PFSK-1 (cell line): Measurements from ENCODE around the gene TIAM2.

Experiments used
- FOXP2 ChIP-seq: optimal IDR thresholded peaks from 2 replicates; pipeline ENCODE3; 2011; ENCODE audit warnings: borderline replicate concordance, control low read depth, inconsistent platforms; ENCODE audit not compliant: insufficient read depth; ENCODE audit errors: extremely low read length, extremely low read depth
- POLR2AphosphoS5 ChIP-seq: IDR thresholded peaks from 2 replicates; pipeline ENCODE4 v1.6.1; 2012; ENCODE audit warnings: low read depth, mild to moderate bottlenecking, control low read depth, low read length, moderate library complexity
- SIN3A ChIP-seq: IDR thresholded peaks from 2 replicates; pipeline ENCODE4 v1.6.1; 2012; ENCODE audit warnings: mild to moderate bottlenecking, low read length, moderate library complexity, borderline replicate concordance; ENCODE audit not compliant: insufficient read depth
- TAF1 ChIP-seq: IDR thresholded peaks from 2 replicates; pipeline ENCODE4 v1.6.1; 2012; ENCODE audit warnings: low read length, control low read depth, borderline replicate concordance; ENCODE audit not compliant: insufficient read depth
- TF ChIP-seq, protein P1 (sequence below), 2 experiments: IDR thresholded peaks; 2 replicates each; pipeline versions ENCODE4 v1.6.1 to v1.8.0; 2011 to 2012; ENCODE audit warnings: low read depth in 2 of 2, low read length in 2 of 2, control low read depth in 1 of 2, inconsistent platforms in 1 of 2, mild to moderate bottlenecking in 1 of 2, moderate library complexity in 1 of 2; ENCODE audit not compliant: insufficient read depth in 1 of 2

The TIAM2 gene

DNA sequence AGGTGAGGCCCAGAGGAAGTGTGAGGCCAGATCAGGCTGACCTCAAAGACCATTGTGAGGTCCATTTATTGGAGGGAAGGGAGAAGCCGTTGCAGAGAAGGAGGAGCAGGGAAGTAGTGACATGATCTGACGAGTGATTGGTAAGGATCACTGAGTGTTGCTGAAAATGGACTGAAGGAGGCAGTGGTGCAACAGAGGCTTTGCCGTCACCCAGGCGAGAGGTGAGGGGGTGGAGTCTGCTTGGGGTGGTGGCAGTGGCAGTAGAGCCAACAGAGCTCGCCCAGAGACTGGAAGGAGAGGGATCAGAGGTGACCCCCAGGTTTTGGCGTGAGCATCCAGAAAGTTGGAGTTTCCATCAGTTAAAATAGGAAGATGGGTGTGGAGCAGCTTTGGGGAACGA lies 200.8 kb downstream of the TIAM2 start:
- no peak for TF ChIP-seq FOXP2
- no peak for TF ChIP-seq POLR2AphosphoS5
- TF ChIP-seq, protein P1, sequence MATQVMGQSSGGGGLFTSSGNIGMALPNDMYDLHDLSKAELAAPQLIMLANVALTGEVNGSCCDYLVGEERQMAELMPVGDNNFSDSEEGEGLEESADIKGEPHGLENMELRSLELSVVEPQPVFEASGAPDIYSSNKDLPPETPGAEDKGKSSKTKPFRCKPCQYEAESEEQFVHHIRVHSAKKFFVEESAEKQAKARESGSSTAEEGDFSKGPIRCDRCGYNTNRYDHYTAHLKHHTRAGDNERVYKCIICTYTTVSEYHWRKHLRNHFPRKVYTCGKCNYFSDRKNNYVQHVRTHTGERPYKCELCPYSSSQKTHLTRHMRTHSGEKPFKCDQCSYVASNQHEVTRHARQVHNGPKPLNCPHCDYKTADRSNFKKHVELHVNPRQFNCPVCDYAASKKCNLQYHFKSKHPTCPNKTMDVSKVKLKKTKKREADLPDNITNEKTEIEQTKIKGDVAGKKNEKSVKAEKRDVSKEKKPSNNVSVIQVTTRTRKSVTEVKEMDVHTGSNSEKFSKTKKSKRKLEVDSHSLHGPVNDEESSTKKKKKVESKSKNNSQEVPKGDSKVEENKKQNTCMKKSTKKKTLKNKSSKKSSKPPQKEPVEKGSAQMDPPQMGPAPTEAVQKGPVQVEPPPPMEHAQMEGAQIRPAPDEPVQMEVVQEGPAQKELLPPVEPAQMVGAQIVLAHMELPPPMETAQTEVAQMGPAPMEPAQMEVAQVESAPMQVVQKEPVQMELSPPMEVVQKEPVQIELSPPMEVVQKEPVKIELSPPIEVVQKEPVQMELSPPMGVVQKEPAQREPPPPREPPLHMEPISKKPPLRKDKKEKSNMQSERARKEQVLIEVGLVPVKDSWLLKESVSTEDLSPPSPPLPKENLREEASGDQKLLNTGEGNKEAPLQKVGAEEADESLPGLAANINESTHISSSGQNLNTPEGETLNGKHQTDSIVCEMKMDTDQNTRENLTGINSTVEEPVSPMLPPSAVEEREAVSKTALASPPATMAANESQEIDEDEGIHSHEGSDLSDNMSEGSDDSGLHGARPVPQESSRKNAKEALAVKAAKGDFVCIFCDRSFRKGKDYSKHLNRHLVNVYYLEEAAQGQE (IDR thresholded peaks at IDR 0.05; ENCODE audit: insufficient read depth in 1 of 2, low read depth in 2 of 2, low read length in 2 of 2) = no peak
- TF ChIP-seq TAF1 = no peak
- TF ChIP-seq SIN3A = no peak

DNA sequence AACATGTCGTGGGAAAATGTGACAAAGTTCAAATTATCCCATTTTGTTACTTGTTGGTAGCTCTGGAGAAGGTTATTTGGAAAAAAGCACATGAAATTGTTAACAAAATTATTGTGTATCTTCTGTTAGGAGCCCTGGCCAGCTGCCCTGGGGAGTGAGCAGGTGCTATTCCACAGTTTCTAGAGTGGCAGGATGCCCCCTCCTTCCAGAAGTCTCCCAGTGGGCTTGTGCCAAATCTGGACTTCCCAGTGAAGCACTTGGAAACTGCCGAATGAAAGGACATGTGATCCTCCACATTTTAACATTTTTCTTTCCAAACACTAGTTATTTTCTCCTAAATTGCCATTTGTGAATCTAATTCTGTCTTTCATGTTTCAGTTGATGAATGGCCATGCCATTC lies 201.8 kb downstream of the TIAM2 start:
- TF ChIP-seq FOXP2 = no peak
- TF ChIP-seq, protein P1 (IDR thresholded peaks at IDR 0.05; ENCODE audit: insufficient read depth in 1 of 2, low read depth in 2 of 2, low read length in 2 of 2) = no peak
- no peak for TF ChIP-seq POLR2AphosphoS5
- no peak for TF ChIP-seq SIN3A
- no peak for TF ChIP-seq TAF1

DNA sequence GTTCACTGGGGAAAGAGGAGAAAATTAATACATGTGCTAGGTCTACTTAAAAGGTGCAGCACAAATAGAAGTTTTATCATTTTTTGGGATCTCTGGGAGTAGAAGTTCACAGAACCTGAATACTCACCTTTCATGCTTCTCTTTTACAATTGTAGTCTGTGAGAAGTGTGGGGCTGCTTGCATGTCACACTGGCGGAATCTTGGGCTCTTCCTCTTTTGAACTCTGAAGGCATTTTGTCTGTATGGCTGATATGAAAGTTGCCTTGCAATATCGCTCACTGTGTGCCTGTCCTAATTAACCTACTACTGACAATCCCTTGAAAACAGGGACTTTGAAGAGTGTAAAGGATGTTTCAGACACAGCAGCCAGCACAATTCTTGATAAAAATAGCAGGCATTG lies 202.8 kb downstream of the TIAM2 start:
- TF ChIP-seq TAF1 (no peak), FOXP2 (no peak), POLR2AphosphoS5 (no peak), SIN3A (no peak)
- TF ChIP-seq, protein P1 (IDR thresholded peaks at IDR 0.05; ENCODE audit: insufficient read depth in 1 of 2, low read depth in 2 of 2, low read length in 2 of 2) = no peak

DNA sequence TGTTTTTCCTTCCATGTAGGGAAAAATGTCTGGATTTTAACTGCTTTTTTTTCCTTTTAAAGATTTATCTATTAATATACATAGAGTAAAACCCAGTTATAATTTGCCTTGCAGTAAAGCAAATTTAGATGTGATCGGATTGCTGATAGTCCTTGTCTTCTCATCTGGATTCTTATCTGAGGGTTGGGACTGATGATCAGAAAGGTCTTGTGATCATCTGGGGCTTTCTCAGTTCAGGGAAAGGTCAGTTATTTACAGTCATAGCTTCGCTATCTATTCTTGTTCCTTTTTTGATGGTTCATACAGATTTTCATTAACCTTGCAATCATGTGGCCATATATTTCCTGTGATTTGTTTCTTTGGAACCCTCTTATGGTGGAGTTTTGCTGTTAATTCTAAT lies 204.9 kb downstream of the TIAM2 start:
- TF ChIP-seq SIN3A = no peak
- no peak for TF ChIP-seq FOXP2
- TF ChIP-seq POLR2AphosphoS5 = no peak
- TF ChIP-seq, protein P1 (IDR thresholded peaks at IDR 0.05; ENCODE audit: insufficient read depth in 1 of 2, low read depth in 2 of 2, low read length in 2 of 2) = no peak
- no peak for TF ChIP-seq TAF1
